OCI-LY7 (cell line): ENCODE measurements around the gene PRDM5. TPM values are rescaled to one million over a fixed set of nuclear protein-coding genes. Genes with fewer than 3 reads are reported as not detected.

ENCODE experiments used
- BruUV-seq: library from RNA; stranded (reverse); fragments of 400-500 nt; replicated peaks from 2 replicates; lab custom pipeline; 2021; lab: Mats Ljungman, UMichigan
- CTCF ChIA-PET: fragments of 300-600 bp; sonication (Branson Sonifier 250); formaldehyde crosslinking; loops from one replicate; lab custom pipeline; 2022; ENCODE audit warnings: antibody characterized with exemption; ENCODE audit not compliant: unreplicated experiment; lab: Charles Lee
- POLR2A ChIA-PET: fragments of 300-600 bp; sonication (Branson Sonifier 250); formaldehyde crosslinking; loops from one replicate; lab custom pipeline; 2022; ENCODE audit warnings: antibody characterized with exemption; lab: Charles Lee
- DNase-seq: peaks from one replicate; pipeline ENCODE4 v3.0.0-alpha.2; 2015; ENCODE audit warnings: low spot score
- H2AFZ ChIP-seq: fragments of 200-600 bp; sonication (generic), shearing (Covaris generic); 2 replicates; pipeline ENCODE4 v1.6.1; 2014; ENCODE audit warnings: mild to moderate bottlenecking, antibody characterized with exemption, low read length, moderate library complexity
- H3K27ac ChIP-seq: fragments of 200-600 bp; sonication (generic); 2 replicates; pipeline ENCODE4 v1.5.1; 2014; ENCODE audit warnings: mixed run types, low read depth, mild to moderate bottlenecking, moderate library complexity, low read length, inconsistent platforms; ENCODE audit not compliant: poor library complexity, severe bottlenecking
- H3K36me3 ChIP-seq: fragments of 200-600 bp; sonication (generic); 2 replicates; pipeline ENCODE4 v1.6.1; 2014; ENCODE audit warnings: mild to moderate bottlenecking, antibody characterized with exemption, low read length, moderate library complexity, mixed read lengths; ENCODE audit not compliant: insufficient read depth
- H3K4me1 ChIP-seq: fragments of 200-600 bp; sonication (generic); 2 replicates; pipeline ENCODE4 v1.5.1; 2014; ENCODE audit warnings: mild to moderate bottlenecking, low read length; ENCODE audit not compliant: insufficient read depth, poor library complexity, severe bottlenecking
- H3K4me2 ChIP-seq: fragments of 200-600 bp; sonication (generic); 2 replicates; pipeline ENCODE4 v1.6.1; 2014; ENCODE audit warnings: mild to moderate bottlenecking, low read length
- H3K4me3 ChIP-seq: fragments of 200-600 bp; sonication (generic); 2 replicates; pipeline ENCODE4 v1.5.1; 2014; ENCODE audit warnings: mild to moderate bottlenecking, low read depth, low read length; ENCODE audit not compliant: poor library complexity, severe bottlenecking
- H3K79me2 ChIP-seq: fragments of 200-600 bp; sonication (generic); 2 replicates; pipeline ENCODE4 v1.6.1; 2016; ENCODE audit warnings: low read depth, mild to moderate bottlenecking, low read length, moderate library complexity, mixed read lengths; ENCODE audit not compliant: insufficient read depth
- H3K9me2 ChIP-seq: fragments of 200-600 bp; sonication (generic); 2 replicates; pipeline ENCODE4 v1.6.1; 2016; ENCODE audit warnings: mild to moderate bottlenecking, low read length, mixed read lengths; ENCODE audit not compliant: insufficient read depth
- H3K9me3 ChIP-seq: fragments of 200-600 bp; sonication (generic); 2 replicates; pipeline ENCODE4 v1.6.1; 2014; ENCODE audit warnings: mild to moderate bottlenecking, mixed run types, low read length, mixed read lengths
- H4K20me1 ChIP-seq: fragments of 200-600 bp; sonication (generic); 2 replicates; pipeline ENCODE4 v1.6.1; 2014; ENCODE audit warnings: mild to moderate bottlenecking, antibody characterized with exemption, low read length, moderate library complexity, mixed read lengths; ENCODE audit not compliant: insufficient read depth
- CTCF ChIP-seq: fragments of 200-600 bp; sonication (generic); conservative IDR thresholded peaks from 2 replicates; pipeline ENCODE4 v1.5.1; 2014; ENCODE audit warnings: mild to moderate bottlenecking, antibody characterized with exemption, low read length, moderate library complexity, mixed read lengths
- EZH2phosphoT487 ChIP-seq: fragments of 200-600 bp; sonication (generic); IDR thresholded peaks from 2 replicates; pipeline ENCODE4 v1.6.1; 2018; ENCODE audit warnings: low read depth, borderline replicate concordance, mild to moderate bottlenecking, mixed run types, antibody characterized with exemption, low read length, moderate library complexity, mixed read lengths
- intact Hi-C: fragments of 100-400 bp; cut with micrococcal nuclease; formaldehyde crosslinking; loops from one replicate; pipeline ENCODE4 v1.10.0; 2022; ENCODE audit not compliant: unreplicated experiment
- total RNA-seq, 2 experiments: library from RNA; depleted of rRNA in 1 of 2; stranded (reverse); fragments of >200 nt in 1 of 2; shearing (Covaris generic) in 1 of 2; gene quantifications; 2 replicates each; pipeline ENCODE4 v1.2.3, GENCODE V29; 2014 to 2022

The PRDM5 gene
- total RNA-seq, 2 experiments from 2014 or later = 0.22 to 0.76 TPM

DNA sequence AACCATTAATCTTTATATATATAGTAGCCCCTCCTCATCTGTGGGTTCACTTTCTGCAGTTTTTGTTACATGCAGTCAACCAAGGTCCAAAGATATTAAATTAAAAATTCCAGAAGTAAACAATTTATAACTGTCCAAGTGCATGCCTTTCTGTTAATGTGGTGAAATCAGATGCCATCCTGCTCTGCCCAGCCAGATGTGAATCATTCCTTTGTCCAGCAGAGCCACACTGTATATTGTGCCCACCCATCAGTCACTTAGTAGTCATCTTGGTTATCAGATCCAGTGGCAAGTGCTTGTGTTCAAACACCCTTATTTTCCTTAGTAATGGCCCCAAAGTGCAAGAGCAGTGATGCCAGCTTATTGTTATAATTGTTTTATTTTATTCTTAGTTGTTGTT lies 17.2 kb upstream of the PRDM5 start:
- H3K9me3 ChIP-seq = no peaks in the 10 kb centered on the region
- H3K79me2 ChIP-seq = no peaks in the 10 kb centered on the region
- no peak overlapping the region for H3K4me3 ChIP-seq
- no TSS peak for BruUV-seq
- no peak for DNase-seq
- H3K27ac ChIP-seq = no peak overlapping the region
- intact Hi-C loops = no loop called here
- ChIA-PET CTCF (no interaction called here), POLR2A (interaction anchor here (0.8 kb wide), 1 partner anchor 41 kb away, joined by 3 read pairs; no protein-coding TSS in a partner anchor)
- H2AFZ ChIP-seq = no peak overlapping the region
- H3K4me1 ChIP-seq = no peaks in the 10 kb centered on the region
- no peaks in the 10 kb centered on the region for H3K36me3 ChIP-seq
- H3K4me2 ChIP-seq = no peak overlapping the region
- no peaks in the 10 kb centered on the region for H4K20me1 ChIP-seq
- H3K9me2 ChIP-seq = no peaks in the 10 kb centered on the region
- TF ChIP-seq CTCF = no peak
- no peak for TF ChIP-seq EZH2phosphoT487

GRCh38 chr4:120929847-120930246 lies 7.3 kb upstream of the PRDM5 start:
- H3K9me3 ChIP-seq = no peaks in the 10 kb centered on the region
- no TSS peak for BruUV-seq
- no peak for TF ChIP-seq EZH2phosphoT487
- no peak for TF ChIP-seq CTCF
- H3K27ac ChIP-seq = no peak overlapping the region
- ChIA-PET CTCF (no interaction called here), POLR2A (interaction anchor here (0.6 kb wide), 2 partner anchors 11 to 23 kb away, joined by 3 to 4 read pairs; no protein-coding TSS in a partner anchor)
- no peak overlapping the region for H2AFZ ChIP-seq
- no peaks in the 10 kb centered on the region for H4K20me1 ChIP-seq
- H3K79me2 ChIP-seq = no peaks in the 10 kb centered on the region
- H3K4me3 ChIP-seq = no peak overlapping the region
- H3K4me1 ChIP-seq = no peaks in the 10 kb centered on the region
- no peaks in the 10 kb centered on the region for H3K36me3 ChIP-seq
- DNase-seq = no peak
- no peak overlapping the region for H3K4me2 ChIP-seq
- intact Hi-C loops = no loop called here
- no peaks in the 10 kb centered on the region for H3K9me2 ChIP-seq

GRCh38 chr4:120927801-120928409 lies 5.4 kb upstream of the PRDM5 start:
- TF ChIP-seq EZH2phosphoT487 = no peak
- TF ChIP-seq CTCF = no peak
- Histone ChIP-seq H4K20me1 (no peaks in the 10 kb centered on the region), H3K36me3 (no peaks in the 10 kb centered on the region), H3K4me1 (no peaks in the 10 kb centered on the region), H3K4me3 (no peak overlapping the region), H3K9me2 (no peaks in the 10 kb centered on the region), H2AFZ (no peak overlapping the region), H3K9me3 (no peaks in the 10 kb centered on the region), H3K79me2 (no peaks in the 10 kb centered on the region), H3K27ac (no peak overlapping the region), H3K4me2 (no peak overlapping the region)
- POLR2A ChIA-PET = interaction anchor here (0.7 kb wide), 1 partner anchor 137 kb away, joined by 3 read pairs; no protein-coding TSS in a partner anchor
- no TSS peak for BruUV-seq
- no peak for DNase-seq
- intact Hi-C loops = no loop called here
- CTCF ChIA-PET = no interaction called here
